OCI-LY3 (cell line): ENCODE data around the gene LMNA.

Source experiments
- CTCF ChIP-seq: fragments of 200-600, 300-600 bp; sonication (generic); IDR thresholded peaks from 2 replicates; pipeline ENCODE4 v1.5.1; 2014; ENCODE audit warnings: antibody characterized with exemption, low read length, low read depth
- EZH2phosphoT487 ChIP-seq: fragments of 200-600 bp; shearing (Covaris generic); IDR thresholded peaks from 2 replicates; pipeline ENCODE4 v1.6.1; 2018; ENCODE audit warnings: antibody characterized with exemption, mixed run types, low read depth

DNA sequence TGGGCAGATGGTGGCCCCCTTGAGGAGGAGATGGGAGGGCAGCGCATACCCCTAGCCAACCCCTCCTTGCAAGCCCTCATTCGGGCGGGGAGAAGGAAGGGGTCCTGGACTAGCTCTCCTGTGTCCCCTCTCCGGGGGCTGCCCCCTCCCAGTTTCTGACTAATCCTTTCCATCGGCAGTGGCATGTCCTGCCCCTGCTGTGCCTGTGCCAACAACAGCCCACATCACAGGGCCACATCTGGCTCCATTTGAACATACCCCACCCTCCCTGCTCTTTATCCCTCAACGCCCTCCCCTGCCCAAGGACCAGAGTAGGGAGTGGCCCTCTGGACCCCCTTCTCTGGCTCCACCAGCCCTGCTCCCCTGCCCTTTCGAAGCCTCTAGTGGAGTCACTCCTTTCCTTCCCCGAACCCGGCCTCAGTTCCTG is 11.0 kb upstream of the LMNA start:
- TF ChIP-seq CTCF: no peak
- TF ChIP-seq EZH2phosphoT487: no peak
